ENCODE measurements around the gene INPP5E. TPM values are rescaled to one million over a fixed set of nuclear protein-coding genes. Genes with fewer than 3 reads are reported as not detected.
A peak's percentile ranks its signal among the peaks of the same experiment; 100 is the strongest.

INPP5E gene
- 10 to 100 TPM in 1 of 3 donors, 1 to 10 TPM in 2; 9.5 to 14.4 (median 9.6) TPM for total RNA-seq
- long read RNA-seq, donor 1, full-length matches to known transcripts = 16 of 44 reads
- long read RNA-seq, donor 1, partial matches to known transcripts = 9 of 44 reads
- long read RNA-seq, donor 1, other reads (novel, unspliced or antisense) = 19 of 44 reads
- long read RNA-seq, donor 2, full-length matches to known transcripts = 1 of 2 reads
- long read RNA-seq, donor 2, partial matches to known transcripts = 0 of 2 reads
- long read RNA-seq, donor 2, other reads (novel, unspliced or antisense) = 1 of 2 reads

- DNase-seq (peak; percentile 79 to 89 (median 82)), ATAC-seq (peak; percentile 94)
- H3K4me1 ChIP-seq (ENCODE audit: low read depth) = peaks cover 21% of the 10 kb centered on the region
- TF ChIP-seq CTCF (IDR thresholded peaks at IDR 0.05) = peak; percentile 92
- H3K36me3 ChIP-seq (ENCODE audit: low read depth) = peaks cover 6% of the 10 kb centered on the region
- intact Hi-C loops (cut with DNase I, micrococcal nuclease) = no loop called here
- H3K9me3 ChIP-seq = no peaks in the 10 kb centered on the region
- peak within 1 kb of the TSS; percentile 80 for H3K4me3 ChIP-seq
Measured at GRCh38 chr9:136439481-136440408, at the start of gene INPP5E. INPP5E (minus strand) TSS chr9:136439845; CDS start chr9:136439419, 426 bp downstream.

GRCh38 chr9:136488247-136489214 is 48.9 kb upstream of the INPP5E start:
- intact Hi-C loops (cut with DNase I, micrococcal nuclease) = loop anchor here (2.0 kb wide), 2 partner anchors 136 to 142 kb away; no protein-coding TSS in a partner anchor
- DNase-seq (peak; percentile 76 to 88 (median 88)), ATAC-seq (peak; percentile 64)
- Histone ChIP-seq H3K4me1 (ENCODE audit: low read depth) (peaks cover 12% of the 10 kb centered on the region), H3K9me3 (no peaks in the 10 kb centered on the region), H3K36me3 (ENCODE audit: low read depth) (no peaks in the 10 kb centered on the region), H3K4me3 (no peak overlapping the region)
- TF ChIP-seq CTCF (IDR thresholded peaks at IDR 0.05) = peak; percentile 91

GRCh38 chr9:136487672-136488071 is 48.0 kb upstream of the INPP5E start:
- H3K9me3 ChIP-seq = no peaks in the 10 kb centered on the region
- no peak for DNase-seq
- H3K4me3 ChIP-seq = no peak overlapping the region
- H3K36me3 ChIP-seq (ENCODE audit: low read depth) = no peaks in the 10 kb centered on the region
- intact Hi-C loops (cut with DNase I, micrococcal nuclease) = loop anchor here (2.0 kb wide), 2 partner anchors 137 to 143 kb away; no protein-coding TSS in a partner anchor
- ATAC-seq = no peak
- H3K4me1 ChIP-seq (ENCODE audit: low read depth) = peaks cover 12% of the 10 kb centered on the region
- TF ChIP-seq CTCF (IDR thresholded peaks at IDR 0.05) = no peak

- DNase-seq (no peak), ATAC-seq (no peak)
- no peaks in the 10 kb centered on the region for H3K9me3 ChIP-seq
- intact Hi-C loops (cut with DNase I, micrococcal nuclease) = no loop called here
- no peak for TF ChIP-seq CTCF (IDR thresholded peaks at IDR 0.05)
- peaks cover 14% of the 10 kb centered on the region for H3K4me1 ChIP-seq (ENCODE audit: low read depth)
- H3K36me3 ChIP-seq (ENCODE audit: low read depth) = no peaks in the 10 kb centered on the region
- no peak overlapping the region for H3K4me3 ChIP-seq
Measured at GRCh38 chr9:136486823-136487620, 47.4 kb upstream of the INPP5E start.
